HG03460 (cell line): ENCODE measurements around the gene MAML2.

Experiments used
- ATAC-seq: cut with Tn5 transposase; IDR thresholded peaks from one replicate; pipeline ENCODE4 v1.9.1; 2021; ENCODE audit not compliant: unreplicated experiment

The MAML2 gene

GRCh38 chr11:96161307-96162089 lies 181.5 kb downstream of the MAML2 start:
- ATAC-seq = no peak

DNA sequence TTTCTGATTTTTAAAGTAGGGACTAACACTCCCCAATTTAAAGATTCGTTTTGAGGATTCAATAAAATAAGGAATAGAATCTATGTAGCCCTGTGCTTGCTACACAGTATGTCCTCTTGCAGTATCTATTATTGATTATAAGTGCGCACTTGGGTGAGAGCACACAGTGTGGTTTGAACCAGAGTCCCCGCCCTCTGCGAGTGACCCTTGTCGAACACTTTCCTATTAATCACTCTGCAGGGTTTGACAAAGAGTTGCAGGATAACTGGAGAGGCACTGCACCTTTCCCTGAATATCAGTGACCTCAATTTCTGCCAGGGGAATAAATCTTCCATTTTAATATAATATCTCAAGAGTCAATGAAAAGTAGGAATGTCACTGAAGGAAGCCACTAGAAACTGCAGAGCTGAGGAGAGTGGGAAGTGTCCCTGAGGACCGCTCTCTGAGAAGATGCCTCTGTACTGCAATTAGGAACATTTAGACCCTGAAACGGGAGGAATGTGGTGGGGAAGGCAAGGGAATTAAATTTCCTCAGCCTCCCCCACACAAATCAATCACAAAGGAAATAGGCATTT lies 182.2 kb downstream of the MAML2 start:
- no peak for ATAC-seq

- no peak for ATAC-seq
Observed at GRCh38 chr11:96159968-96160367, 183.0 kb downstream of the MAML2 start.

DNA sequence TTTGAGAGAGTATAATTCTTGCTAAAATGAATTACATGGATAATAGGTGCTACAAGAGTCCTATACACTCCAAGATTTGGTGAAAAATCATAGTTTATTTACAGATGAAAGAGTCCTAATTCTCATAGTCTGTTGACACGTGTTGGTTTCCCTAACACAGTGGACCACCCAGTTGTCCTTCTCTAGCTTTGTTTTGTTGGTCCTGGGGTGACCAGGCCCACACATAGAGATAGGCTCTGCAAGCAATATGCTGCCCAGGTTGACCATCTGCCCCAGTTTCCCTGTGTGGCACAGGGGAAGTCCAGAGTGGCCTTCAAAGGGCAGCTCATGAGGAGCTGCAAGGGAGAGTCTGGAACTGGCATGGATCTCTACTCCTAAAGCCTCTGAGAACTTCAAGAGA lies 184.9 kb downstream of the MAML2 start:
- no peak for ATAC-seq

- no peak for ATAC-seq
Observed at GRCh38 chr11:96157517-96157873, 185.5 kb downstream of the MAML2 start.

DNA sequence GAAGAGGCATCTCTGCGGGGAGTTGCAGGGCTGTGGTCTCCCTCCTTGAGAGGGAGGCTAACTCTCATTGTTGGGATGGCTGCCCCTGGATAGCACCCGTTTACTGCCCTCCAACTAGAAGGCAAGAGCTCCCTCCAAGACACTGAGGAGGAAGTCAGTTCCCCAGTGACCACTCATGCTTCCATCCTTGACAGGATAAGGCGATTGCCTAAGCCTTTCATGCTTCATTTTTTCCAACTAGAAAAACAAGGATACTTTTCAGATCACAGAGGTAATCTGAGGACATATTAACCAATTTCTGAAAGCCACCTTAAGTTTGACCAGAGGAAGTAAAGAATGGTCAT lies 186.6 kb downstream of the MAML2 start:
- no peak for ATAC-seq

GRCh38 chr11:96155627-96156378 lies 187.2 kb downstream of the MAML2 start:
- peak; percentile 51 for ATAC-seq

DNA sequence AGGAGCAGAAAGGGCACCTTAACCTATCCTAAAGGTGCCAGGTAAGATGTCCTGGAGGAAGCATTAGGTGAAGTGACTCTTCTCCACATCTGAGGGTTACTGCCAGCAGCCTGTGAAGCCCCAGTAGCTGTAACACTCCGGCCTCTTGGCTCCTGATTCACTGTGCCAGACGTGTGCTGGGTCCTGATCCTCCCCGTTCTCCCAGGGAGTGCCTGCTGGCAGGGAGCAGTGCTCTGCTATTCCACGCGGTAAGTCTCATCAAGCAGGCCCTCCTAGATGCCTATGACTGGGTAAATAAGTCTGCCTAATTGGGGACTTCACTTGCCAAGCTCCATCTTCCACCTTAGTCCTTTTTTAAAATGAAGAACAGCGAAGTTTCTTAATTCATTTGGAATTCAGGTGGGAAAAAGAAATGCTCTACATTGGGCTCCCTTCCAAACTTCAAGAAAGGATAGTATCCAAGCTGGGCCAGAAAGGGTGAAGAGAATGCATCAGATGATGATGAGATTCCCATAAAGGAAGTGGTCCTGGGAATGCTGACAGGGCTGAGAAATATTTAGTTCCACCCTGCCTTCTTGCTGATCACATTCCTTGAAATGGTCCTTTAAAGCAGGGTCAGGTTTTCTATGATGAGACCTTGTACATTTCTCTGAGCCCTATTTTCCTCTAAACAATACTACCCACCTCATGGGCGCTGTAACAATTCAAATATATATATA lies 188.0 kb downstream of the MAML2 start:
- no peak for ATAC-seq

- no peak for ATAC-seq
Observed at GRCh38 chr11:96152623-96153022, 190.4 kb downstream of the MAML2 start.

DNA sequence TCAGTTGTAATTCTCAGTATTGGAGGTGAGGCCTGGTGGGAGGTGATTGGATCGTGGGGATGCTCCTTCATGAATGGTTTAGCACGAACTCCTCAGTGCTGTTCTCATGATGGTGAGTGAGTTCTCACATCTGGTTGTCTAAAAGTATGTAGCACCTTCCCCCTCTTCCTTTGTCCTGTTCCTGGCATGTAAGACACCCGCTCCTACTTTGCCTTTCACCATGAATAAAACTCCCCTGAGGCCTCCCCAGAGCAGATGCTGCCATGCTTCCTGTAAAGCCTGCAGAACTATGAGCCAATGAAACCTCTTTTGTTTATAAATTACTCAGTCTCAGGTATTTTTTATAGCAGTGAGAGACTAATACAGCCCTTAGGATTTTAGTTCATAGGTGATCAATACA lies 191.5 kb downstream of the MAML2 start:
- ATAC-seq = no peak

DNA sequence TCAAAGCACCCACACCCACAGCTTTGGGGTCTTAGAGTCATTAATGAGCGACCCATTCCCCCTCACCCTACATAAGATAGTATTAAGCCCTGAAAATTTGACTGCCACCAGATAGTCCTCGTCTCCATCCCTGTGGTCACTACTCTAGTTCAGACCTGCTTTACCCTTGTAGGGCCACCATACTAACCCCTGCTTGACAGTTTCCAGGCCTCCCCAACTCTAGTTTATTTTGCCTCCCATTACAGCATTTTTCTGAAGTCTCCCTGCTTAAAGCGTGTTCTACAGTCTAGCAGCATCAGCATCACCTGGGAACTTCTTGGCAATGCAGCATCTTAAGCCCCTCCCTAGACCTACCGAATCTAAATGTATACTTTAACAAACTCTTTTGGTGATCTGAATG lies 192.4 kb downstream of the MAML2 start:
- no peak for ATAC-seq

GRCh38 chr11:96149743-96150555 lies 193.0 kb downstream of the MAML2 start:
- ATAC-seq = no peak

DNA sequence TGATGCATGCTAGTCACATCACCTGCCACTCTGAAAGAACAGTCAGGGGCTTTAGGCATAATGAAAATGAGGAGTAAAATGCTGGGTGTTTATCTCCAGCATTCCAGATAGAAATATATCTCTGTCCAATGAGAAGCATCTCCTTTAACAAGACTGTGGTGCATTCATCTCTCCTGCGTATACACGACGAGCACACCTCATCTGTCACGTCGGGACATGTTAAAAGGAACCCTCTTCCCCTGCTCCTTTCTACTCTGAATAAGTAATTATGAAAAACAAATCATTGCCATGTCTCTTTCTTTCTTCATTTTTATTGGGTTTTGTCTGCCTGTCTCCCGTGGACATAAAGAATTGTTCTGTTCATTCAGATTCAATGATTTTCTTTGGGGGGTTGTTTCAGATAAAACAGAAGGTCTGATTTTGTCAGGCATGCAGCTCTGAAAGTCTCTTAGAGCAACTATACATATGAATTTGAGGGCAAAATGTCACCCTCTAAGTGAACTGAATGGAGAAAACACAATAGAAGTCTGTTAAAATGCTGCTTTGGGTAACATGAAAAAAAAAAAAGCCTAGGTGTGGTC lies 195.0 kb downstream of the MAML2 start:
- ATAC-seq = no peak

- no peak for ATAC-seq
Observed at GRCh38 chr11:96147186-96147585, 195.8 kb downstream of the MAML2 start.

- ATAC-seq = no peak
Observed at GRCh38 chr11:96146765-96147164, 196.2 kb downstream of the MAML2 start.

DNA sequence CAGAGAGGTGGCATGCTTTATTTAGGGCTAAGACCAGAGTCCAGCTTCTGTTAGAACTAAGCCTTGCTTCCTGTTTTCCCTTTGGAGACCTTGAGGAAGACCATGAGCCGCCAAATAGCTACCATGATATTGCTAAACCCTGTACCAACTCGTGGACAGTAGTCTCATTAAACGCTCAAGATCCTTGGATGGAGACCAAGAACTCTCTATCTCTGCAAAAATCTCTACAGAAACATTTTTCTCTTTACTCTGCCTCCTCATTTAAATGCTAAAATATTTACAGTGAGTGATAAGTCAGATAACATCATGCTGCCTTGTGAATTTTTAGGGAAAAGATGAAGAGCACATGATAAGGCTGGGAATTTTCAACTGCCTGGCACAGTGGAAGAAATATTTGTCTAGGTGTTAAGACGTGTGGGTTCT lies 197.8 kb downstream of the MAML2 start:
- no peak for ATAC-seq

DNA sequence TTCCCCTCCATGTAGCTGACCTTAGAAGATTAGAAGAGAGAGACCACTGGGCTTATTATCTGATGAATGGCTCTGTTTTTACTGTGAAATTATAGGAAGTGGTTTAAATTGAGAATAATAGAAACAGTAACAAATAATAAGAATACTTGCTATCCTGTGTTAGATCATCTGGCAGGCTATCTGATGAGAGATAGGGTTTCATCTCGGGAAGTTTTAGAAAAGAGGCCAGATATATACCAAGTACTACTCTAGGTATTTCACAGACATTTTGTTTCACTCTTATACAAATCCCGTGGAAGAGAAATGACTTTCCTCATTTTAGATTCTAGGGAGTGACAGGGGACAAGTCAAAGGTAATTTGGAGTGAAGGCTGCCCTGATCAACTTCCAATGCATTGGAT lies 198.4 kb downstream of the MAML2 start:
- ATAC-seq = no peak

DNA sequence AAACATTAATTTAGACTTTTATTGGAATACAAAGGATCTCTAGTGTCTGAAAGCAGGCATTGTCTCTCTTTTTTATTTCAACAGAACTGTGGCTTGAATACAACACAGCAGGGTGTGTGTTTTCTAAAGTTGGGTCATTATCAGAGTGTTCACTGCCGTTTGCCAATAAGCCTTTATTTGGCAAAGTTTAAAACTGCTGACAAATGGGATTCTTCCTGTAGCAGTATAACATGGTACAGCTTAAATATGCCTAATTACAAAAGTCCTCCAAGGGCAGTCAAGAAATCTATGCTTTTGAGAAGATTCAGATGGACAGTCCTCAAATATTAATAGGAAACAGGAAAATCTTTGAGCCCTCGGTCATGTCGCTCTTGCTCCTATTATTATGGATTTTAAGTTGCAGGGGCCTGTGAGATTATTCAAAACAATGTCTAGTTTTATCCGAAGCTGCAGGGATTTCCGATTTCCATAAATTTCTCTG lies 199.9 kb downstream of the MAML2 start:
- ATAC-seq = no peak

DNA sequence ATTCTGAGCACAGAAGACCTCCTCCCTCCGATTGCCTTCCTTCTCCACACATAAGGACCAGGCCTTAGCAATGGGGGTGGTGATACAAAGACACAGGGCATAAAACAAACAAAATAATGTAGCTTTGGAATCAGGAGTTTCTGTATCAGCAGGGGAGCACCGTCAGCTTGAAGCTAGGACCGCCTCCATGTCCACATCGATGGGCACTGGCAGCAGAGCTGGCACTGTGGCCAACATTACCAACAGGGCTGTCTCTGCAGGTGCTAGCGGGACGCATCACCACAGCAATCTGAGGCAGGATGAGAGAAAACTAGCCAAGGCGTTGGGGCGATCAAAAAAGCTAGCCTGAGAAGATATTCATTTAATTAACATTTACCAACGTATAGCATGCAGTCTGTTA lies 201.4 kb downstream of the MAML2 start:
- ATAC-seq = no peak

DNA sequence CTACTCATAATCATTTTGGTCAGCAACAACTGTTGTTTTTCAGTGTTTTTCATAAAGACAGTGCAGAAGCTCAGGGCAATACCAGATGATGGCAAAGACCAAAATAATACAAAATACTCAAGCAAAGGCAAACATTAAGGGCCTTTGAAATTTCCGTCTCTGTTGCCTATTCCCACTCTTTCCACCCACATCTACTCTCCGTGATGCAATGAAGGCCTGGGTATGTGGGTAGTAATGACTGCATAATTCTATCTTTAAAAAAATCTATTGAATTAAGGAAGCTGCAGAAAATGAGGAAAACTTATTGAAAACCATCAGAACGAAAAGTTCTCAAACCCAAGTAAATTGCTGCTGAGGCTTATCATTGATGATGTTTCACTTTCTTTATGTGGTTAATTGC lies 203.3 kb downstream of the MAML2 start:
- no peak for ATAC-seq
